MM.1S (cell line): ENCODE measurements around the gene JADE2.

Source experiments
- EZH2 ChIP-seq: fragments of 300-600 bp; sonication (generic); optimal IDR thresholded peaks from 2 replicates; pipeline ENCODE3; 2017; ENCODE audit warnings: low read depth, mild to moderate bottlenecking, antibody characterized with exemption, low read length, mixed read lengths
- TF ChIP-seq, protein P1 (sequence below): fragments of 300-600 bp; sonication (generic); IDR thresholded peaks from 2 replicates; pipeline ENCODE4 v1.5.1; 2016; ENCODE audit warnings: antibody characterized with exemption, low read length, mixed read lengths

GRCh38 chr5:134539732-134540131 lies 14.3 kb downstream of the JADE2 start:
- TF ChIP-seq, protein P1, sequence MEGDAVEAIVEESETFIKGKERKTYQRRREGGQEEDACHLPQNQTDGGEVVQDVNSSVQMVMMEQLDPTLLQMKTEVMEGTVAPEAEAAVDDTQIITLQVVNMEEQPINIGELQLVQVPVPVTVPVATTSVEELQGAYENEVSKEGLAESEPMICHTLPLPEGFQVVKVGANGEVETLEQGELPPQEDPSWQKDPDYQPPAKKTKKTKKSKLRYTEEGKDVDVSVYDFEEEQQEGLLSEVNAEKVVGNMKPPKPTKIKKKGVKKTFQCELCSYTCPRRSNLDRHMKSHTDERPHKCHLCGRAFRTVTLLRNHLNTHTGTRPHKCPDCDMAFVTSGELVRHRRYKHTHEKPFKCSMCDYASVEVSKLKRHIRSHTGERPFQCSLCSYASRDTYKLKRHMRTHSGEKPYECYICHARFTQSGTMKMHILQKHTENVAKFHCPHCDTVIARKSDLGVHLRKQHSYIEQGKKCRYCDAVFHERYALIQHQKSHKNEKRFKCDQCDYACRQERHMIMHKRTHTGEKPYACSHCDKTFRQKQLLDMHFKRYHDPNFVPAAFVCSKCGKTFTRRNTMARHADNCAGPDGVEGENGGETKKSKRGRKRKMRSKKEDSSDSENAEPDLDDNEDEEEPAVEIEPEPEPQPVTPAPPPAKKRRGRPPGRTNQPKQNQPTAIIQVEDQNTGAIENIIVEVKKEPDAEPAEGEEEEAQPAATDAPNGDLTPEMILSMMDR: no peak
- TF ChIP-seq EZH2: no peak
